Stimulated activated CD8-positive, alpha-beta memory T cell treated with anti-CD3 and anti-CD28 coated beads, Interleukin-15, amount 100 ng/mL, for 1 hour (primary cell): Measurements from ENCODE around the gene KAZN.
"Not testable (repeated sequence)": the region's sequence is repeated elsewhere in the genome, so short reads cannot be mapped to it uniquely, and the experiment has no call there.

Source experiments
- DNase-seq: peaks from one replicate; pipeline ENCODE4 v3.0.0-alpha.2; 2020; ENCODE audit warnings: low read depth

The KAZN gene

DNA sequence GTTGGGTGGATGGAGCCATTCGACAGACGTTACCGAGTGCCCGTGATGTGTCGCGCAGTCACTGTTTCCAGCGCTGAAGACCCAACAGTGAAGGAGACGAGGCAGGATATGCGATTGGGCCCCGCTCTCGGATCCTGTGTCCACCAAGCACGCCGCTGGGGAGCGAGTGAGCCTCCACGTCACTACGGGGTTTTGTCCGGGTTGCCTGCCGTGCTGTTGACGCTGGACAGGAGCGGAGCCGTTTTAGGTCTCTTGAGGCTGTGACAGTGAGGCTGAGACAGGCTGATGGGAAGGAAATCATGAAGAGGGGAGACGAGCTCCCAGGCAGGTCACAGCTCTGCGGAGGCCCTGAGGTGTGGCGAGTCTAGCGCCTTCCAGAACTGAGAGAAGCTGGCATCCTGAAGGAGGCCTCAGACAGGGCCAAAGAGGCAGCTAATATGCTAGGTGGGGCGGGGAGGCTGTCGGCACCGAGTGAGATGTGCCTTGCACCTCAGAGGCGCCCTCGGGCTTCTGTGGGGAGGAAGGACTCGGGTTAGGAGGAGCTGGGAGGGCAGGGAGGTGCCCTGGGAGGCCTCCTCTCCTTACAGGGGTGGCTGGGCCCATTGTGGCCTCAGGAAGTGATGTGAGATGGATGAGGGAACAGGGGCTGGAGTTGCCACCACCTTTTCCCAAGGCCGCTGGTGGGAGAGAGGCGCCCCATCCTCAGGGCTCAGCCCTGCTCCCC lies 359.1 kb downstream of the KAZN start:
- no peak for DNase-seq

DNA sequence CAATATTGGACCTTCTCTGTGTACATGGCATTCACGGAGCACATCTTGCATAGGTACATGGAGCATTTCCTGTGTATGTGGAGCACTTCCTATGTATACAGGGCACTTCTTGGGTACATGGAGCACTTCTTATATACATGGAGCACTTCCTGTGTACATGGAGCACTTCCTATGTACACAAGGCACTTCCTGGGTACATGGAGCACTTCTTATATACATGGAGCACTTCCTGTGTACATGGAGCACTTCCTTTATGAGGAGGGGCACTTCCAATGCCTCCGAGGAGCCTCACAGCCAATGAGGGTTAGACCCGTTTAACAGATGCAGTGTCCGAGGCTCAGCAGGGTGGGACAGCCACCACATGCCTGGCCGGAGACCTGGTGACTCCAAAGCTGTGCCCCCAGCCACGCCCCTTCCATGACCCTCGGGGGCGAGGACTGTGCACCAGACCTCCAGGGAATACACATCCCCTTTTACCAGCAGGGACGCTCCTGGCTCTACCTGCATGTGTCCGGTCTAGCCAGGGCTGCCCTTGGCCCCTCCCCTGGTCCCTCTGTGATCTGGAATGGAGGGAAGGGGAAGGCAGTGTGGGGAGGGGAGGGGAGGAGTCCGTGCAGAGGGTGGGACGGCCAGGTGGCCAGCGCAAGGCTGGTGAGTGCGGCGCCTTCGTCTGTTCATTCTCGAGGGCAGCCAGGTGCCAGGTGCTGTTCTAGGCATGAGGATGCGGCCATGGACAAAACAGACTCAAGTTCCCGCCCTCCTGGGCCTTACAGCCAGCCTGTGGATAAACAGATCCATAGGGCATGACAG lies 360.0 kb downstream of the KAZN start:
- DNase-seq: no peak

DNA sequence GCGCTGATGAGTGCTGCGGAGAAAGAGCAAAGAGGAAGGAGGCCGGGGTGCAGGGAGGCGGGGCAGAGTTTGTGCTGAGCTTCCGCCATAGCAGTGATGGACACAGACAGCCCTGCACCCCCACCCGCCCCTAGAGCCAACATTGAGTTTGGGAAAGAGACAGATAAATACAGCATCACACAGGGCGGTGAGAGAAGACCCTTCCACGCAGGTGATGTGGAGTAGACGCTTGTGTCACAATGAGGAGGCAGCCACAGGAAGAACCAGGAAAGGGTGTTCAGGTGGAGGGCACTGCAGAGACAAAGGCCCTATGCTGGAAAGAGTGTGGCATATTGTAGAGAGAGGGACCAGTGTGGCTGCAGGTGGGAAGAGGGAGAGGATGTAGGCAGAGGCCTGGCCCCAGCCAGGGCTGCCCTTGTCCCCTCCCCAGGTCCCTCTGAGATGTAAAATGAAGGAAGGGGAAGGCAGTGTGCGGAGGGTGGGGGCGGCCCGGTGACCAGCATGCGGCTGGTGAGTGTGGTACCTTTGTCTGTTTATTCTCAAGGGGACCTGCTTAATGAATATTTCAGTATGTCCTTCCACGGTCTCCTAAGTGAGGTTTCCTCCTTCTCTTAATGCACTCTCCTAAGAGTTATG lies 360.7 kb downstream of the KAZN start:
- DNase-seq: no peak

DNA sequence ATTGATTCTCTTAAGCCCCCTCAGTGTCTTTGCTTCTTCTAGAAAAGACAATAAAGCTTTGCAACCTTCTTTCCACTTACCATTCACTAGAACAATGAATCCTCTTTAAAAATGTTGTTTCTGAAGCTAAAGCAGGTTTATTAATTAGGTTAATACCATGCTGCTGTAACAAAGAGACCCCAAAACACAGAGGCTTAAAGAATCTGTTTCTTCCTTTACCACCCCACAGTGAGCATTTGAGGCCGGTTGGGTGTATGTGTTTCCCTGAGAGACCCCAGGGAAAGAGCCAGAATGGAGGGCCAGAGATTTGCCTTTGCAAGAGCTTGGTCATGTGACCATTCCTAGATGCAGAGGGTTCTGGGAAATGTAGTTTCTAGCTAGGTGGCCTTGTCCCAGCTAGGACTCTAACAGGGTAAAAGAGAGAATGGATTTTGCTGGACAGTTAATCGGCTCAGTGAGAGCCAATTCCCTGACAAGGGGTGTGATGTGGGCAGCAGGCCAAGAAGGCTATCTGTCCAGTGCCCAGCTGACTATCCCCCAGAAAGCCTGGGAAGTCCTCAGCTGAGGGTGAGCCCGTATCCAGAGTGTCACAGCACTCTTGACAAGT lies 363.3 kb downstream of the KAZN start:
- DNase-seq: no peak

DNA sequence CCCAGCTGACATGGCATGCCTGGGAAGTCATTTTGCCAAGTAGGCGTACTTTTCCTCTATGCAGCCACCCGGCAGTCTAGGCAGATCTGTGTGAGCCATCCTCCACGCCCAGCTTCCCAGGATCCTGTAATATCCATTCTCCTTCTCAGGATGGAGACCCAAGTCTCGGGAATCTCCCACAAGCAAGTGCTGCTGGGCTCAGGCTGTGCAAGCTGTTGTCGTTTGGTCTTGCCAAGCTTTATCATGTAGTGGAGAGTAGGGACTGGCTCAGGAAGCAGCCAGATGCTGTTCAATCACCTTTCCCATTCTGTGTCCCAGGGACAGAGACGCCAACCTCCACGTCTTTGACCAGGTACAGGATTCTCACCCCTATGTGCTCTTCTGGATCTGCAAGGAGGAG lies 363.9 kb downstream of the KAZN start:
- no peak for DNase-seq

DNA sequence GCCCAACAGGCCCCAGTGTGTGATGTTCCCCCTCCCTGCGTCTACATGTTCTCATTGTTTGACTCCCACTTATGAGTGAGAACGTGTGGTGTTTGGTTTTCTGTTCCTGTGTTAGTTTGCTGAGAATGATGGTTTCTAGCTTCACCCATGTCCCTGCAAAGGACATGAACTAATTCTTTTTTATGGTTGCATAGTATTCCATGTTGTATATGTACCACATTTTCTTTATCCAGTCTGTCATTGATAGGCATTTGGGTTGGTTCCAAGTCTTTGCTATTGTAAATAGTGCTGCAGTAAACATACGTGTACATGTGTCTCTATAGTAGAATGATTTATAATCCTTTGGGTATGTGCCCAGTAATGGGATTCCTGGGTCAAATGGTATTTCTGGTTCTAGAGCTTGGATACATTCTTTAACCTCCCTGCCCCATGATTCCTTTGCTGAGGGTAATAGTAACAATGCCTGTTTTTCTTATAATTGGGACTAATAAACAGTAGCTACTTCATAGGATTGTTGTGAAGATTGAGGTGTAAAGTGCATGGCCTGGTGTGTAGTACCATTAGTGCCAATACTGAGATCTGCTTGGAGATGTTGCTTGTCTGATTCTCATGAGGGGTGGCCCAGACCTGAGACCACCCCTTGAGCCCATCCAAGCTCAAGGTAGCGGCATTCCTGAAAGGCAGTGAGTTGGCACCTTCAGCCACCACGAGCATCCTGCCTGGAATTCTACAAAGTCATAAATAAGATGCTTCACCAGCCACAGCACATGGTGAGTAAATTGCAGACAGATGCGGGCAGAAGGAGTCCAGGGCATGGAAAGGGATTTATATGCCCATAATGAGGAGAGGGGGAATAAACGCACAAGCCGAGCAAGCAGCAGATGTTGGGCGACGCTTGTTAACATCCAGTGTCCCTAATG lies 365.6 kb downstream of the KAZN start:
- DNase-seq: not testable (repeated sequence)

DNA sequence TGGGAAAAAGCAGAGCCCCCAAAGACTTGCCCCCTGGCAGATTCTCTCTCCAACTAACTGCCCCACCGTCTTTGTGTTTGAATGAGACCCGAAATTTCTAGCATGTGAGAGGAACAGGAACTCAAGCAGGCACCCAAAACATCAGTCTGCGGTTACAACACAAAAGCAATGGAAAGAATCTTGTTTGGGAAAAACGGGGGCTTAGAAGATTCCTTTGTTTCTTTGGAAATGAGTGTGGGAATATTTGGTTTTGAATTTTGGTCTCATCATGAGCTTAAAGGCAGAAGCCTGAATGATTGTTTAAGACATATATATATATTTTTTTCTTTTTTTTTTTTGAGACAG lies 366.2 kb downstream of the KAZN start:
- no peak for DNase-seq

DNA sequence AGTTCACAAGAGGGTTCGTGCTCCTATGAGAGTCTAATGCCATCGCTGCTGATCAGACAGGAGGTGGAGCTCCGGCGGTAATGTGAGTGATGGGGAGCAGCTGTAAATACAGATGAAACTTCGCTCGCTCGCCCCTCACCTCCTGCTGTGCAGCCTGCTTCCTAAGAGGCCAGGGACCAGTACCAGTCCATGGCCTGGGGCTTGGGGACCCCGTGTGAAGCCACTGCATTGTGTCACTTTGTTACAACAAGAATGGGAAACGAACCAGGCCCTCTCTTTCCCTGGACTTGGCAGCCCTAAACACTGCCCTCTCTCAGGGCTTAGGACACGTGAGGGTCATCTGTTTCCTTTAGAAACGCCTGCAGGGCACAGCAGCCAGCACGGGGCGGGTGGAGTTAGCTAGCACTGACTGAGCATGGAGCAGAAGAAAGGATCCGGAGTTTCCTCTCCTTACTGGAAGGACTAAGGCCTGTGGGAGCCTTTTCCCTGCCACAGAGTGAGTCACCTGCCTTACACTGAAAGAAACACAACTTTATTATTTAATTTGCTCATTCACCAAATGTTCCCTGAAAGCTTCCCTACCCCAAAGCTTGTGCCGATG lies 369.9 kb downstream of the KAZN start:
- DNase-seq: no peak

DNA sequence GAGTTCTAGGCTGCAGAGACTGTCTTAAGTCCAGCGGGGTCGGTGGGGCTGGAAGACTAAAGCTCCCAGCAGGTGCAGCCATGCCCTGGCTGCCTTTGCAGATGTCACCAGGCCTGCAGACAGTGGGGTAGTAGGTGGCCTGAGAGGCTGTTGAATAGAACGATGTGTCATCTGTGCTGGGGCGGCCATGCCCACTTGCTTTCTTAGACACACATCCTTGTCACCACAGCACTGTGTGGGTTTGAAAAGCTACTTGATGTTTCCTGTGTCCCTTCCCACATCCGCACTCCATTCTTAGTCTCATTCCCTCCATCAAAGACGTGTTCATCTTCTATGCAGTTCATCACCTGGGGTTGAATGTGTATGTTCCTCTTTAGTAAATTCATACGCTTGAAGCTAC lies 370.5 kb downstream of the KAZN start:
- no peak for DNase-seq

DNA sequence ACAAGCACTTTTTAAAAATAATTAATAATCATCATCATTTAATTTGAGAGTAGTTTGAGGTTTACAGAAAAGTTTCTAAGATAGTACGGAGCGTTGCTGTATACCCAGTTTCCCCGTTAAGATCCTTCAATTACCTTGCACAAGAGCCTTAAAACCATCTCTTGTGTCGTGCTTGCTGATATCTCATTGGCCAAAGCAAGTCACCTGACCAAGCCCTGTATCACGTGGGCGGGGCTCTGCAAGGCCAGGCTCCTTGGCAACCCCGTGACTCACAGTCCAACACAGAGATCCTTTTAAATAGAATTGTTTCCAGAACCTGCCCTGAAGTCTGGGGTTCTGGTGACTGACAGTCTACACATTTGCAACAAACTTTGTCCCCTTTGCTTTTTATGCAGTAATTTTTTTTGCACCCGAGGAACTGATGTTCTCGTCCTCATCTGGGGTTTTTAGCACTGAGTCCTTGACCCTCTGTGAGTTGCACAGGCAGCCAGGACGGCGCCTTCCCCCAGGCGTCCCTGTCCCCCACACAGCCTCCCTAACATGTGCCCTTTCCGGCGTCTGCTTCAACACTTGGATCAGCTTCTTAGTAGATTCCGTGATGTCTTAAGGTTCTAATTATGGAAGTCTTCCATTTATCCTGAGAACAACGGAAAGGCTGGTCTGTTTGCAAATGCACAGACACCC lies 371.8 kb downstream of the KAZN start:
- no peak for DNase-seq

DNA sequence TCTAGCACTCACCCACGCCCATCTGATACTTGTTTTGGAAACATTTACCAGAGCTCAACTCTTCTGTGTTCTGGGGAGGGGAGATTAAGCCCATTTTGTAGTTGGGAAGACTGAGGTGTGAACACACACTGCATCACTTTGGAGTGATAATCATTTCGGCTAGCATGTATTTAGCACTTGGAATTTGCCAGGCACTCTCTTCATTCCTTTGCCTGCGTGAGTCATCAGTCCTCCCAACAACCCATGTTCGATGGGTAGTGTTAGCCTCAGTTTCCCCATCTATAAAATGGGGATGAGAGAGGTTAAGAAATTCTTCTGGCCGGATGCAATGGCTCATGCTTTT lies 372.3 kb downstream of the KAZN start:
- DNase-seq: no peak

DNA sequence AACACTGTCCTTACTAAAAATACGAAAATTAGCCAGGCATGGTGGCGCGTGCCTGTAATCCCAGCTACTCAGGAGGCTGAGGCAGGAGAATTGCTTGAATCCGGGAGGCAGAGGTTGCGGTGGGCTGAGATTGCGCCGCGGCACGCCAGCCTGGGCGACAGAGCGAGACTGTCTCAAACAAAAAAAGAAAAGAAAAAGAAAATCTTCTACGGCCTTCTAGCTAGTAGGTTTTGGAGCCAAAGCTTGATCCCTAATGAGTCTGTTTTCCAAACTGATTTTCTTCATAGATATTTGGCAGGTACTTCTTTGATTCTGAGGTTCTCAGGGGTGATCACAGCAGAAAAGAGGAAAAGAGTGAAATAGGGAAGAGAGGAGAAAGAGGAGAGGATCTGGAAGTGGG lies 372.7 kb downstream of the KAZN start:
- no peak for DNase-seq

DNA sequence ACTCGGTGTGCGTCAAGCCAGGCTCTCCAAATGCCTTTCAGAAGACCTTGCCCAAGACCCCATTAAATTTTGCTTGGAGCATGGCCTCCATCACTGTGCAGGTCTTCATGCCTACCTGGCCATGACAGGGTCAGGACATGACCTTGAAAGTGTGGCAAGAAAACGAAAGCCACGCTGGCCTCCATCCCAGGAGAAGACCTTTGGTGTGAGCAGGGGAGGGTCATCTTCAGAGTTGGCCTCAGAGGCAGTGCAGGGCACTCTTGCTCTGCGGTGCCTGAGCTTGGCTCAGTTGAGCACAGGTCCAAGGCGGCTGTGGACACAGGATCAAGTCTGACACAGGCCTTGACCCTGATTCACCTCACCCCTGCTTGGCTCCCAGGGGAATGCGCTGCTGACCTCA lies 373.6 kb downstream of the KAZN start:
- DNase-seq: no peak

DNA sequence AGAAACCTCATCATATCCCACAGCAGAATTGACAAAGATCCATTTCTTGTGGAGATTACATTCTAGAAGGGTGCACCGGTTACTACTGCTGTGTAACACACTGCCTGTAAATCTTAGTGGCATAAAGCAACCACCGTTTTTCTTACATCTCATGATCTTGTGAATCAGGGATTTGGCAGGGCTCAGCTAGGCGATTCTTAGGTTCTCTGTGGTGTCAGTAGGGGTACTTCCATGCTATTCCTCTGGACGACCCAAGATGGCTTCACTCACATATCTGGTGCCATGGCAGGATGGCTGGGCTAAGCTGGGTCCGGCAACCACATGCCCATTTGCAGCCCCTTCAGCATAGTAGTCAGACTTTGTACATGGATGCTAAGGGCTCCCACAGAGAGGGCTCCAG lies 375.3 kb downstream of the KAZN start:
- no peak for DNase-seq

DNA sequence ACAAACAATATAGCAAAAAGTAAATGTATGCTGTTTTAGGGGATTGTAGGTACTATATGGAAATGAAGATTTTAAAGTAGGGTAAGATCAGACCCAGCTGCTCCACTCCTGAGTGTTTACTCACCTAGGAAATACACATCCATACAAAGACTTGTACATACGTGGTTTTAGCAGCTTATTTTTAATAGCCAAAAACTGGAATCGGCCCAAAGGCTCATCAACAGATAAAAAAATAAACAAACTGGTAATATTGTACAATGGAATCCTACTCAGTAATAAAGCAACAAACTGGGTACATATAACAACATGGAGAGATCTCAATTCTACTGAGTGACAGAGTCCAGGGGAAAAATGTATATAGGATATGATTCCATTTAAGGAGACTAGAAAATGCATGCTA lies 375.9 kb downstream of the KAZN start:
- no peak for DNase-seq

DNA sequence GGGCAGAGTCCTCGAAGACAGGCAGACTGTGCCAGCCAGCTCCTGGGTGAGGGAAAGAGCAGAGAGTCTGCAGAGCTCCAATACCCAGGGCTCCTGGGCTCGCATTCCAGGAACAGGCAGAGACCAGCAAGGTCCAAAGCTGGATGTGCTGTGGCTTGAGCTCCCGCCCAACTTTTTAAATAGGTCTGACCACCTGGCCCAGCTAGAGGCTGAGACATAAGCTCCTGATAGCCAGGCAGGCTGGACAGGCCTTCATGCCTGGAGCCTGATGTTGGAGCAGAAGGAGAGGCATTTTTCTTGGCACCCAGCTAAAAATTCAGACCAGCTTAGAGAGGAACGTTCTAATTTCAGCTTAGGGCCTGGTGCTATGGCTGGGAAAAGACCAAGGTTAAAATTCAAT lies 376.6 kb downstream of the KAZN start:
- DNase-seq: no peak

DNA sequence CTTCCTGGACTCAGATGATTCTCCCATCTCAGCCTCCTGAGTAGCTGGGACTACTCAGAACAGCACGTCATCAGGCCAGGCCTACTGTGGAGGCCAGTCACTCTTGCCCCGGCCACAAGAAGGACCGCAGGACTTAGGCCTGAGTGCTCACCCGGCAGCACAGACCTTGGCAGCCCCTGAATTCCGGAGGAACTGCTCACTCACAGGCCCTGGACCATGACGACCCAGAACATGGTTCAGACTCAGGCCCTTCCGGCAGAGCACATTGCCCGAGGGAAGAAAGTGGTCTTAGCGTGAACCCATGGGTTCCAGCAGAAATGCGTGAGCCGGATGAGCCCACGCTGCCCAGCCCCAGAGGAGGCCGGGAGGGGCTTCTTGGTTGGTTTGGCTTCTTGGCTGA lies 377.8 kb downstream of the KAZN start:
- DNase-seq: no peak

DNA sequence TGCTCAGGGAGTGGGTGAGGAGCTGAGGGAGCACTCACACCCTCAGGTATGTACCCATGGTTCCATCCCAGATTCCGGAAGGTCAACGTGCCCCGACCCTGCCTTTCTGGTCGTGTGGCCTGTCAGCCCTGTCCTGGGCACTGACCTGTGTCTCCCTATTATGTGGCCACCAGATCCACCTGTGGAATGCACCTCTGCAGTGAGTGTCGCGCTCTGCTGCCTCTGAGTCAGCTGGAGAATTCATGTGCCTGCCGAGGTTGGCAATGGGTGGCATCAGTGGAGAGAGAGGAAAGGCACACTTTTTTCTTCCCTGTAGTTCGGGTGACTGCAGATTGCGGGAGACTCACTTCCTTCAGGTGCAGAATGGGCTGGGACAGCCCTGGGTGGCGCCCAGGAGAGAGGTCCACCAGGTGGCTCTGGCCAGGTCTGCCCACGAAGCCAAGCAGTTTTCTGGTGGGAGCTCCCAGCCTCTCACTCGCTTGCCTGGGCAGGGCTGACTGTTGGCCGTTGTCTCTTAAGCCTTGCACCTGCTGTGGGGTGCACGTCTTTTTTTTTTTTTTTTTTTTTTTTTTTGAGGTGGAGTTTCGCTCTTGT lies 378.9 kb downstream of the KAZN start:
- no peak for DNase-seq

DNA sequence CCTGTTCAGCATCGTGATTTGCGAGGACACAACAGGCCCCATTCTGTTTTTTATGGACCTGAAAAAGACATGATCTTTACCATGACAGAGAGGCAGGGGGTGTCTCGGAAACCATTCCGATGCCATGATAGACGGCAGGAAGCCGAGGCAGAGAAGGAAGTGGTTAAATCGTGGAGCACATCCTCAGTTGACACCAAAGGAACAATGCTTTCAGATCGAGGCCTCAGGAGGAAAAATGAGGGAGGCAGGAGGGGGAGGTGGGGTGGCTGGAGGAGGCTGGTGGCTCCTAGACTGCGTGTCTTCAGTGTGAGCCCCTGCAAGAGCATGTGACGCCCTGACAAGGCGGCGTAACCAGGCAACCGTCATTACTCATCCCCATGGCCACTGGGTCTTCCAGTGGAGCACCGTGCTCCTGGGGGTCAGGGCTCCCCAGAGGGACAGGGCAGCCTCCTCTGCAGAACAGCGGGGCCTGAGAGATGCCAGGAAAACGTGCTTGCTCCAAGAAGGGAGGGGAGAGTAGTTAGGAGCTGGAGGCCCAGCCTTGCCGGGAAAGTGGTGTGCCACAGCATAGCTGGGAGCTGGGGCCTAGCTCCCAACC lies 382.2 kb downstream of the KAZN start:
- DNase-seq: no peak

DNA sequence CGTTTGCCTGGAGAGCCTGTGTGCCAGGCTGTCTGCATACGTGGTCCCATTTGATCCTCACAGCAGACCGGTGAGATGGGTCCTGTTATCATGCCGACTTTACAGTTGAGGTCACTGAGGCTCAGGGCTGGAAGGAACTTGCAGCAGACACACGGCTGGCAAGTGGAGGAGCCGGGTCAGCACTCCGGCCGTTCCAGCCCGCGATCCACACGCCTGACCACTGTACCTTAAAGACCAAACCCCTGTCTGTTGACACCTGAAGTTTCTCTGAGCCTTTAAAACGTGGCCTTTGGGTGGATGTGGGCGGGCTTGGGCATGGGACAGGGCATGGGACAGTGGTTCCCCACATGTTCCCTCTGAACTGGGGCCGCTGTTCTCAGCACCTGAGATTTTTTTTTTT lies 383.5 kb downstream of the KAZN start:
- no peak for DNase-seq
